T-helper 17 cell (primary cell): ENCODE measurements around the gene GET4. TPM values are rescaled to one million over a fixed set of nuclear protein-coding genes. Genes with fewer than 3 reads are reported as not detected.

Experiments
- ATAC-seq: fragments of 150-1000 bp; cut with Tn5 transposase; 2 replicates; pipeline ENCODE4 v1.10.0; 2021; ENCODE audit warnings: mild to moderate bottlenecking, moderate library complexity
- DNase-seq, 3 donors: peaks; one replicate each; pipeline versions ENCODE4 v3.0.0 to v3.0.0-alpha.2; 2020 to 2021
- H3K9me3 ChIP-seq: one replicate; pipeline ENCODE4 v1.7.0; 2013; ENCODE audit warnings: low read length, mild to moderate bottlenecking; ENCODE audit not compliant: control insufficient read depth, poor library complexity, severe bottlenecking
- H3K27ac Mint-ChIP-seq: one replicate; pipeline ENCODE4 v1.8.0; 2022; ENCODE audit warnings: mild to moderate bottlenecking, moderate library complexity, mixed read lengths
- H3K27me3 Mint-ChIP-seq: one replicate; pipeline ENCODE4 v1.8.0; 2022; ENCODE audit warnings: mixed read lengths
- H3K36me3 Mint-ChIP-seq: one replicate; pipeline ENCODE4 v1.8.0; 2022; ENCODE audit warnings: low read depth, mixed read lengths
- H3K4me1 Mint-ChIP-seq: one replicate; pipeline ENCODE4 v1.8.0; 2022; ENCODE audit warnings: mild to moderate bottlenecking, mixed read lengths
- H3K4me3 Mint-ChIP-seq: one replicate; pipeline ENCODE4 v1.8.0; 2022; ENCODE audit warnings: mild to moderate bottlenecking, moderate library complexity, mixed read lengths
- total RNA-seq, 4 donors: library from RNA in 2 of 4; stranded (reverse) in 2 of 4; gene quantifications; one replicate each; pipeline ENCODE4 v1.2.3 and lab custom pipeline; 2022 to 2026

Gene GET4
- total RNA-seq, 2 donors from 2014 or later = 58.5 to 81.0 TPM

DNA sequence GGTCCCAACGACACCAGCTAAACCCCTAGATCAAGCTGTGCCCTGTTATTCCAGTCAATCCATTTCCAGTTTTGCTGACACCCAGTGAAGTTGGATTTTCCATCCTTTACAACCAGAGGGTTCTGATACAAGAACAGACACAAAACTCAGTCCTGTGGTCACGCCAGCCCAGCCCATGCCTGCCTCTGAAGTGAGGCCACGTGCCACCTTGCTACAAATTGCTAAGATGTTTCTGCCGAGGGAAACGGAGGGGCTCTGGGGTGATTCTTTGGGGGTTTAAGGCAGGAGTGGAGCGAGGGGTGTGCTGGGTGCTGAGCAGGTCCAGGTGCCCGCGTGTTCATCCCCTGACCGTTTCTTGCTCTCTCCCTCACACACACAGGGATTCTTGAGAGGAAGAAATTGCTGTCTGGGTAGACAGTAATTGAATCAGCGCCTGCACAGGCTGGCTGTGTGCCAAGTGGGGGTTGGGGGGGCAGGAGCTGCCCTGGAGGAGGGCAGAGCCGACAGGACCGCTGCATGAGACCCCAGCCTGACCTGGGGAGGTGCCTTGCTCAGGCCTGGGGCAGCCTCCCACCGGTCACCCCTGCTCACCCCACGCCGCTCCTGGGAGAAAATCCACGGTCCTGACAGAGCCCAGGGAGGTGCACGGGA is 40.1 kb downstream of the GET4 start:
- H3K4me3 Mint-ChIP-seq = no peak overlapping the region
- ATAC-seq (no peak), DNase-seq (peak in 1 of 3 donors; percentile 1)
- H3K27me3 Mint-ChIP-seq = no peaks in the 10 kb centered on the region
- peaks cover 16% of the 10 kb centered on the region for H3K4me1 Mint-ChIP-seq
- H3K36me3 Mint-ChIP-seq = peaks cover 2% of the 10 kb centered on the region
- no peak overlapping the region for H3K27ac Mint-ChIP-seq
- H3K9me3 ChIP-seq = no peaks in the 10 kb centered on the region

GRCh38 chr7:917255-918117 is 41.1 kb downstream of the GET4 start:
- peak overlapping the region; percentile 25 for H3K4me3 Mint-ChIP-seq
- DNase-seq (peak in 1 of 3 donors; percentile 1), ATAC-seq (no peak)
- no peaks in the 10 kb centered on the region for H3K27me3 Mint-ChIP-seq
- H3K27ac Mint-ChIP-seq = no peak overlapping the region
- no peaks in the 10 kb centered on the region for H3K9me3 ChIP-seq
- peaks cover 16% of the 10 kb centered on the region for H3K4me1 Mint-ChIP-seq
- H3K36me3 Mint-ChIP-seq = peaks cover 2% of the 10 kb centered on the region

- Mint-ChIP-seq H3K36me3 (peaks cover 2% of the 10 kb centered on the region), H3K27ac (no peak overlapping the region), H3K4me1 (peaks cover 19% of the 10 kb centered on the region), H3K4me3 (no peak overlapping the region), H3K27me3 (no peaks in the 10 kb centered on the region)
- peak in 1 of 3 donors; percentile 3 for DNase-seq
- no peaks in the 10 kb centered on the region for H3K9me3 ChIP-seq
- no peak for ATAC-seq
Observed at GRCh38 chr7:918118-918425, 41.7 kb downstream of the GET4 start.

- H3K9me3 ChIP-seq = no peaks in the 10 kb centered on the region
- Mint-ChIP-seq H3K27ac (no peak overlapping the region), H3K4me1 (peaks cover 23% of the 10 kb centered on the region), H3K36me3 (peaks cover 2% of the 10 kb centered on the region), H3K27me3 (no peaks in the 10 kb centered on the region), H3K4me3 (no peak overlapping the region)
- ATAC-seq = no peak
- peak in 2 of 3 donors; percentile 6 to 8 for DNase-seq
Observed at GRCh38 chr7:918441-919113, 42.2 kb downstream of the GET4 start.

DNA sequence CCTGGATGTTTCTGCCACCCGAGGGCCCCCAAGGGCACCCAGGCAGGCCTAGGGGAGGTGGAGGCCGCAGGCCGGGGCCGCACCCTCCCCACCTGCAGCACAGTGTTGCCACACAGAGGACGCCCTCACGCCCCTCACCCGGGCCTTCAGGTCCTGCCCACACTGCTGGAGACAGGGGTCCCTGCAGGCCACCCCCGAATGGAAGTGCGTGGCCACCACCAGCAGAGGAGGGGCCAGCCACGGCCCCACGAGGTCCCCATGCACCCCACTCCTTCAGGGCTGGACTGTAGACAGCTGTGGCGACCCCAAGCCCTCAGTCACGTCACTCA is 42.7 kb downstream of the GET4 start:
- no peaks in the 10 kb centered on the region for H3K9me3 ChIP-seq
- no peak overlapping the region for H3K4me3 Mint-ChIP-seq

GRCh38 chr7:919924-920341 is 43.6 kb downstream of the GET4 start:
- ATAC-seq (no peak), DNase-seq (no peak)
- peaks cover 26% of the 10 kb centered on the region for H3K4me1 Mint-ChIP-seq
- no peaks in the 10 kb centered on the region for H3K27me3 Mint-ChIP-seq
- no peaks in the 10 kb centered on the region for H3K9me3 ChIP-seq
- no peak overlapping the region for H3K4me3 Mint-ChIP-seq
- H3K27ac Mint-ChIP-seq = no peak overlapping the region
- H3K36me3 Mint-ChIP-seq = peaks cover 2% of the 10 kb centered on the region

More for the DNA sequence above, 42.7 kb downstream of the GET4 start:
- Mint-ChIP-seq H3K4me1 (peaks cover 23% of the 10 kb centered on the region), H3K27ac (no peak overlapping the region), H3K27me3 (no peaks in the 10 kb centered on the region), H3K36me3 (peaks cover 2% of the 10 kb centered on the region)
- DNase-seq (peak in 2 of 3 donors; percentile 2 to 8), ATAC-seq (no peak)

- Mint-ChIP-seq H3K4me3 (peak overlapping the region; percentile 93), H3K4me1 (peaks cover 26% of the 10 kb centered on the region), H3K27ac (peak overlapping the region; percentile 90), H3K36me3 (peaks cover 2% of the 10 kb centered on the region), H3K27me3 (no peaks in the 10 kb centered on the region)
- ATAC-seq (no peak), DNase-seq (peak in 1 of 3 donors; percentile 7)
- H3K9me3 ChIP-seq = no peaks in the 10 kb centered on the region
Observed at GRCh38 chr7:920351-921070, 44.2 kb downstream of the GET4 start.

- Mint-ChIP-seq H3K4me1 (peaks cover 26% of the 10 kb centered on the region), H3K27ac (peak overlapping the region; percentile 90), H3K4me3 (peak overlapping the region; percentile 93), H3K36me3 (peaks cover 2% of the 10 kb centered on the region), H3K27me3 (no peaks in the 10 kb centered on the region)
- ATAC-seq (no peak), DNase-seq (peak in 1 of 3 donors; percentile 6)
- no peaks in the 10 kb centered on the region for H3K9me3 ChIP-seq
Observed at GRCh38 chr7:921071-921461, 44.7 kb downstream of the GET4 start.

DNA sequence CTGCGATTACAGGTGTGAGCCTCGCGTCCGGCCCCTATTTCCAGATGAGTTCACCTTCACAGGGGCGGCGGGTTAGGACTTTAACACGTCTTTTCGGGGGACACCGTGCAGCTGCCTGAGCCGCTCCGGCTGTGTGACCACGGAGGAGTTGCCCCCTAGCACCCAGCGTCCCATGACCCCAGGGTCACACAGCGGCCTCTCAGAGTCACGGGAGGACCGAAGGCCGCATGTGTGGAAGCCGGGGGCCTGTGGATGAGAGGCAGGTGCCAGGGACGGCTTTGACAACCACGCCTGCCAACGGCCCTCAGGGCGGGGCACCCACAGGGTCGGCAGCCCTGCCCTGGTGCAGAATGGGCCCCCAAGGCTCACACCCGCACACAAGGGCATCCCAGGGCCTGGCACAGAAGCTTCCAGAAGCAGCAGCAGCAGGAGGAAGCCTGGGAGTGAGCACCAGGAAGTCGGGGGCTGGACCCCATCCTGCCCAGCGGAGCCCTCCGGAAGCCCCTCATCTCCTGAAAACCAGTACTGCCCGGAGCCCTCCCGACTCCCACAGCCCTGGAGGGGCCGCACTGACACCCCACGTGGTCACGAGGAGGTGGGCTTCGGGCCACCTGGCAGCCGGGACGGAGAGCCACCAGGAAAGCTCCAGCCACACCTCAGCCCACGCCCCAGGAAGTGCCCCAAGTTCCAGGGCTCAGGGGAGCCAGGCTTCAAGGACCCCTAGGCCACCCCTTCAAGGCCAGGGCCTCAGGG is 45.4 kb downstream of the GET4 start:
- H3K9me3 ChIP-seq = no peaks in the 10 kb centered on the region
- Mint-ChIP-seq H3K27ac (peak overlapping the region; percentile 90), H3K27me3 (no peaks in the 10 kb centered on the region), H3K36me3 (peaks cover 2% of the 10 kb centered on the region), H3K4me1 (peaks cover 22% of the 10 kb centered on the region), H3K4me3 (peak overlapping the region; percentile 93)
- DNase-seq (no peak), ATAC-seq (no peak)

- Mint-ChIP-seq H3K4me3 (peak overlapping the region; percentile 93), H3K36me3 (peaks cover 2% of the 10 kb centered on the region), H3K27me3 (no peaks in the 10 kb centered on the region), H3K4me1 (peaks cover 22% of the 10 kb centered on the region), H3K27ac (peak overlapping the region; percentile 90)
- ATAC-seq (peak; percentile 4), DNase-seq (peak in 1 of 3 donors; percentile 15)
- no peaks in the 10 kb centered on the region for H3K9me3 ChIP-seq
Observed at GRCh38 chr7:922334-923107, 46.2 kb downstream of the GET4 start.

GRCh38 chr7:923108-924041 is 47.0 kb downstream of the GET4 start:
- ATAC-seq (peak; percentile 94), DNase-seq (peak; percentile 66 to 84 (median 76))
- Mint-ChIP-seq H3K27me3 (no peaks in the 10 kb centered on the region), H3K4me3 (peak overlapping the region; percentile 93), H3K36me3 (peaks cover 2% of the 10 kb centered on the region), H3K4me1 (peaks cover 22% of the 10 kb centered on the region), H3K27ac (peak overlapping the region; percentile 90)
- H3K9me3 ChIP-seq = no peaks in the 10 kb centered on the region
